GM12873 (cell line): ENCODE measurements around the gene IMMP2L.

Experiments
- CTCF ChIP-seq: IDR thresholded peaks from 2 replicates; pipeline ENCODE4 v1.5.1; 2012; ENCODE audit warnings: low read depth, mild to moderate bottlenecking, moderate library complexity, low read length, control low read depth; ENCODE audit not compliant: insufficient read depth; ENCODE audit errors: missing control alignments

IMMP2L gene

GRCh38 chr7:111470998-111471397, 91.3 kb downstream of the IMMP2L start:
- no peak for TF ChIP-seq CTCF

GRCh38 chr7:111460695-111461094, 101.6 kb downstream of the IMMP2L start:
- no peak for TF ChIP-seq CTCF

GRCh38 chr7:111459757-111460280, 102.5 kb downstream of the IMMP2L start:
- no peak for TF ChIP-seq CTCF

GRCh38 chr7:111459065-111459756, 103.1 kb downstream of the IMMP2L start:
- TF ChIP-seq CTCF = no peak

GRCh38 chr7:111439977-111440376, 122.3 kb downstream of the IMMP2L start:
- TF ChIP-seq CTCF = no peak

- TF ChIP-seq CTCF = no peak
These were observed 123.7 kb downstream of the IMMP2L start for GRCh38 chr7:111438369-111439289.

GRCh38 chr7:111437736-111438135, 124.6 kb downstream of the IMMP2L start:
- TF ChIP-seq CTCF = no peak
